ENCODE results near the gene UBTD2. TPM values are rescaled to one million over a fixed set of nuclear protein-coding genes. Genes with fewer than 3 reads are reported as not detected.

The UBTD2 gene
- total and polyA plus RNA-seq, 10 of the 15 experiments (the other 5 are each of a cell fraction or from before 2014, with no cell fraction given) = 7.7 to 30.5 (median 19.4) TPM

DNA sequence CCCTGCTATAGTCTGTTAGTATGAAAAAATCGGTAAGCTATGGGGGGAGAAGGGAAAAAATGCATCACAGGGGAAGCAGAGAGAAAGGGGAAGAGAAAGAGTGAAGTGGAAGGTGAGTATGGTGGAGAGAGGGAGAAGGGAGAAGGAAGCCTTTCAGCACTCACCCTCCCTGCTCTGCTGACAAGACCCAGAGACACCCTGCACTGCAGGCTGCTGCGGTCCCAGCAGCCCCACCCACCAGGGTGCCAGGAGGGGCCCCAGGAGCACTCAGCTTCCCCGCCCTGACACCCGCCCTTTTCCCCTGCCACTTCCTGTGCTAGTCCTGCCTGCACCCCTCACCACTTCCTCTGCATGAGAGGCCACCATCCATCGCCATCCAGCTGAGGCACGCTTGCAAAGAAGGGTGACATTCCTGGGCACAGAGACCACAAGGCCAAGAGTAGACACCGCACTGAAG lies 108.3 kb downstream of the UBTD2 start:
- H4K20me1 ChIP-seq (ENCODE audit: control insufficient read depth, insufficient read depth) = peaks cover 11% of the 10 kb centered on the region
- 8% methylated on average over 5 of the region's 7 CpGs for WGBS (ENCODE audit: insufficient coverage, insufficient replicate concordance, low lambda C conversion rate, missing lambda C conversion rate)
- FAIRE-seq (peak; percentile 78), ATAC-seq (peak; percentile 80), DNase-seq (ENCODE audit: low read depth, low spot score) (peak; percentile 75)
- peak overlapping the region; percentile 69 for H3K4me3 ChIP-seq
- no peaks in the 10 kb centered on the region for H3K27me3 ChIP-seq (replicated peaks in 1 of 2; ENCODE audit: control insufficient read depth in 2 of 2, insufficient read depth in 2 of 2, low read length in 1 of 2)
- intact Hi-C loops (cut with micrococcal nuclease; ENCODE audit: unreplicated experiment) = loop anchor here (2.0 kb wide), 1 partner anchor 14 kb away; the partner anchor contains the start of gene STK10
- H3K9me3 ChIP-seq (replicated peaks; ENCODE audit: control insufficient read depth, insufficient read depth, low read length) = no peaks in the 10 kb centered on the region
- SMC1A ChIA-PET (ENCODE audit: uncharacterized antibody, unreplicated experiment) = interaction anchor here (0.9 to 5.6 kb wide), 18 partner anchors 9 to 168 kb away, joined by 3 to 103 read pairs (median 4); partner anchors contain the start of genes FBXW11 and STK10
- peak overlapping the region; percentile 86 for H3K4me2 ChIP-seq (ENCODE audit: control insufficient read depth, insufficient read depth)
- in situ Hi-C loops (cut with MboI) = loop anchor here (5.0 kb wide), 1 partner anchor 63 kb away; no protein-coding TSS in a partner anchor
- no peak overlapping the region for H2AFZ ChIP-seq (ENCODE audit: control insufficient read depth, low read depth, low read length)
- BruUV-seq (replicated peaks) = no TSS peak
- peak overlapping the region; percentile 78 for H3K9ac ChIP-seq (ENCODE audit: control insufficient read depth, insufficient read depth, low read length)
- CTCF ChIA-PET = interaction anchor here (0.7 to 6.1 kb wide), 13 partner anchors 11 to 263 kb away, joined by 3 to 74 read pairs (median 4); partner anchors contain the start of genes STK10 and UBTD2
- POLR2A ChIA-PET = interaction anchor here (1.8 to 4.7 kb wide), 6 partner anchors 10 to 64 kb away, joined by 7 to 104 read pairs (median 22); partner anchors contain the start of gene STK10
- peaks cover 91% of the 10 kb centered on the region for H3K79me2 ChIP-seq (ENCODE audit: control insufficient read depth, insufficient read depth, low read length)
- RAD21 ChIA-PET (ENCODE audit: unreplicated experiment) = interaction anchor here (0.9 to 9.9 kb wide), 11 partner anchors 11 to 169 kb away, joined by 3 to 158 read pairs (median 5); partner anchors contain the start of genes FBXW11 and STK10
- H3K4me1 ChIP-seq (ENCODE audit: control insufficient read depth, insufficient read depth, low read length) = peaks cover 67% of the 10 kb centered on the region
- H3K36me3 ChIP-seq (ENCODE audit: control insufficient read depth in 2 of 2, insufficient read depth in 2 of 2, low read length in 1 of 2) = peaks cover 10 to 17% of the 10 kb centered on the region in 2 experiments; a peak in 3 of 4 replicates
- H3K27ac ChIP-seq (ENCODE audit: control insufficient read depth, insufficient read depth) = peak overlapping the region; percentile 96
- TF ChIP-seq SRF (IDR thresholded peaks at IDR 0.05; ENCODE audit: low read depth in 2 of 2, low read length in 2 of 2) = no peak
- TF ChIP-seq POLR2AphosphoS2 (IDR thresholded peaks at IDR 0.05; ENCODE audit: low read depth, low read length) = no peak
- TF ChIP-seq ZNF622 (IDR thresholded peaks at IDR 0.05) = no peak
- TF ChIP-seq NKRF (conservative IDR thresholded peaks at IDR 0.05) = no peak
- TF ChIP-seq PAX8 (IDR thresholded peaks at IDR 0.05) = no peak
- no peak for TF ChIP-seq MXI1 (IDR thresholded peaks at IDR 0.05; ENCODE audit: low read depth, low read length)
- no peak for TF ChIP-seq RBBP5 (conservative IDR thresholded peaks at IDR 0.05)
- peak; percentile 76 for TF ChIP-seq RUNX3 (IDR thresholded peaks at IDR 0.05; ENCODE audit: low read length)
- TF ChIP-seq CTCF (IDR thresholded peaks at IDR 0.05 in 2 of 3, conservative IDR thresholded peaks at IDR 0.05 in 1 of 3; ENCODE audit: control insufficient read depth in 2 of 3, extremely low read depth in 1 of 3, insufficient read depth in 1 of 3, low read depth in 3 of 3, low read length in 3 of 3) = no peak
- TF ChIP-seq NRF1 (conservative IDR thresholded peaks at IDR 0.05; ENCODE audit: low read depth, low read length) = no peak
- TF ChIP-seq NFYA (IDR thresholded peaks at IDR 0.05; ENCODE audit: borderline replicate concordance, low read depth, low read length) = no peak
- peak; percentile 18; the same call in 1 of the 2 replicates for TF ChIP-seq ZNF24 (IDR thresholded peaks at IDR 0.05)
- TF ChIP-seq ZBTB4 (CRISPR knock-in tag; IDR thresholded peaks at IDR 0.05) = no peak
- no peak for TF ChIP-seq GATAD2B (conservative IDR thresholded peaks at IDR 0.05; ENCODE audit: low read depth)
- no peak for TF ChIP-seq SMAD5 (IDR thresholded peaks at IDR 0.05; ENCODE audit: low read depth)
- TF ChIP-seq KDM1A (IDR thresholded peaks at IDR 0.05; ENCODE audit: borderline replicate concordance) = no peak
- peak; percentile 55; the same call in 1 of the 3 replicates for TF ChIP-seq POU2F2 (IDR thresholded peaks at IDR 0.05; ENCODE audit: borderline replicate concordance, low read depth, low read length)
